WTC11 (cell line): ENCODE measurements around the gene SWAP70. TPM values are rescaled to one million over a fixed set of nuclear protein-coding genes. Genes with fewer than 3 reads are reported as not detected.

Source experiments
- ATAC-seq: fragments of 200-7000 bp; cut with Tn5 transposase; 2 replicates; pipeline ENCODE4 v1.10.0; 2021; ENCODE audit warnings: mild to moderate bottlenecking, moderate library complexity
- CTCF ChIA-PET: fragments of 300-600 bp; sonication (Branson Sonifier 250); formaldehyde crosslinking; loops from one replicate; lab custom pipeline; 2021; ENCODE audit warnings: antibody characterized with exemption; lab: Charles Lee
- POLR2A ChIA-PET: fragments of 350-600 bp; sonication (Branson Sonifier 250); formaldehyde crosslinking; loops from one replicate; lab custom pipeline; 2021; ENCODE audit warnings: antibody characterized with exemption; lab: Charles Lee
- DNase-seq: peaks from one replicate; pipeline ENCODE4 v3.0.0; 2021; ENCODE audit warnings: low spot score
- H3K27ac Mint-ChIP-seq: 2 replicates; pipeline ENCODE4 v1.8.0; 2021; ENCODE audit warnings: mixed read lengths
- H3K27me3 Mint-ChIP-seq: 2 replicates; pipeline ENCODE4 v1.8.0; 2021; ENCODE audit warnings: low read depth, mild to moderate bottlenecking, moderate library complexity, mixed read lengths
- H3K36me3 Mint-ChIP-seq: 2 replicates; pipeline ENCODE4 v1.8.0; 2021; ENCODE audit warnings: mixed read lengths
- H3K4me1 Mint-ChIP-seq: 2 replicates; pipeline ENCODE4 v1.8.0; 2022; ENCODE audit warnings: mixed read lengths
- H3K4me3 Mint-ChIP-seq: 2 replicates; pipeline ENCODE4 v1.8.0; 2021; ENCODE audit warnings: mild to moderate bottlenecking, moderate library complexity, mixed read lengths
- H3K9me3 Mint-ChIP-seq: 2 replicates; pipeline ENCODE4 v1.8.0; 2021; ENCODE audit warnings: mixed read lengths
- CBFB ChIP-seq: sonication (generic); formaldehyde crosslinking; IDR thresholded peaks from 2 replicates; pipeline ENCODE4 v1.8.1; 2022; ENCODE audit warnings: mild to moderate bottlenecking, low read depth, missing genetic modification reagents
- CREB1 ChIP-seq: sonication (generic); formaldehyde crosslinking; IDR thresholded peaks from 2 replicates; pipeline ENCODE4 v1.8.0; 2023; ENCODE audit warnings: mild to moderate bottlenecking, missing genetic modification reagents
- CREM ChIP-seq: sonication (generic); formaldehyde crosslinking; IDR thresholded peaks from 2 replicates; pipeline ENCODE4 v1.8.1; 2022; ENCODE audit warnings: mild to moderate bottlenecking, missing genetic modification reagents, moderate library complexity
- EMX1 ChIP-seq: fragments of 250-450 bp; sonication (Bioruptor Pico); IDR thresholded peaks from 2 replicates; pipeline ENCODE4 v1.8.0; 2021; ENCODE audit warnings: mild to moderate bottlenecking
- ETV6 ChIP-seq: sonication (generic); formaldehyde crosslinking; IDR thresholded peaks from 2 replicates; pipeline ENCODE4 v1.8.1; 2022; ENCODE audit warnings: mild to moderate bottlenecking, missing genetic modification reagents
- FOXJ3 ChIP-seq: sonication (generic); formaldehyde crosslinking; IDR thresholded peaks from 2 replicates; pipeline ENCODE4 v1.9.0; 2021; ENCODE audit warnings: missing genetic modification reagents, mild to moderate bottlenecking, borderline replicate concordance
- FOXP1 ChIP-seq: sonication (generic); formaldehyde crosslinking; IDR thresholded peaks from 2 replicates; pipeline ENCODE4 v1.8.0; 2022; ENCODE audit warnings: missing genetic modification reagents, mild to moderate bottlenecking, moderate library complexity, borderline replicate concordance
- GRHL2 ChIP-seq: fragments of 250-450 bp; sonication (Bioruptor Pico); IDR thresholded peaks from 2 replicates; pipeline ENCODE4 v1.8.0; 2022; ENCODE audit warnings: mild to moderate bottlenecking, moderate library complexity; ENCODE audit not compliant: insufficient replicate concordance, severe bottlenecking
- GTF2I ChIP-seq: fragments of 250-450 bp; sonication (Bioruptor Pico); conservative IDR thresholded peaks from 2 replicates; pipeline ENCODE4 v1.4.0; 2021; ENCODE audit warnings: mild to moderate bottlenecking
- JUN ChIP-seq: sonication (generic); formaldehyde crosslinking; IDR thresholded peaks from 2 replicates; pipeline ENCODE4 v1.8.0; 2023; ENCODE audit warnings: mild to moderate bottlenecking, missing genetic modification reagents
- MXD4 ChIP-seq: fragments of 250-450 bp; sonication (Bioruptor Pico); IDR thresholded peaks from 2 replicates; pipeline ENCODE4 v1.8.0; 2021; ENCODE audit warnings: mild to moderate bottlenecking, moderate library complexity, borderline replicate concordance
- RORB ChIP-seq: fragments of 250-450 bp; sonication (Bioruptor Pico); IDR thresholded peaks from 2 replicates; pipeline ENCODE4 v1.9.0; 2021; ENCODE audit warnings: mild to moderate bottlenecking
- TCF7 ChIP-seq: sonication (generic); formaldehyde crosslinking; IDR thresholded peaks from 2 replicates; pipeline ENCODE4 v1.8.0; 2022; ENCODE audit warnings: mild to moderate bottlenecking, low read depth, missing genetic modification reagents, moderate library complexity
- ZNF396 ChIP-seq: fragments of 250-450 bp; sonication (Bioruptor Pico); IDR thresholded peaks from 2 replicates; pipeline ENCODE4 v1.8.0; 2021; ENCODE audit warnings: mild to moderate bottlenecking, moderate library complexity, borderline replicate concordance
- ZNF423 ChIP-seq: fragments of 250-450 bp; sonication (Bioruptor Pico); IDR thresholded peaks from 2 replicates; pipeline ENCODE4 v2.1.2; 2022; ENCODE audit warnings: mild to moderate bottlenecking, moderate library complexity
- total RNA-seq: library from RNA; stranded (reverse); gene quantifications from 3 replicates; pipeline ENCODE4 v1.2.3, GENCODE V29; 2021
- TF ChIP-seq, protein P1 (sequence below): sonication (generic); formaldehyde crosslinking; IDR thresholded peaks from 2 replicates; pipeline ENCODE4 v1.8.1; 2023; ENCODE audit warnings: mild to moderate bottlenecking, missing genetic modification reagents, borderline replicate concordance
- TF ChIP-seq, protein P2 (sequence below): sonication (generic); formaldehyde crosslinking; IDR thresholded peaks from 2 replicates; pipeline ENCODE4 v1.8.1; 2022; ENCODE audit warnings: mild to moderate bottlenecking, moderate library complexity, missing genetic modification reagents
- TF ChIP-seq, protein P3 (sequence below): fragments of 250-450 bp; sonication (Bioruptor Pico); IDR thresholded peaks from 2 replicates; pipeline ENCODE4 v1.9.0; 2021; ENCODE audit warnings: mild to moderate bottlenecking
- TF ChIP-seq, protein P4 (sequence below): fragments of 250-450 bp; sonication (Bioruptor Pico); IDR thresholded peaks from 2 replicates; pipeline ENCODE4 v1.9.0; 2021; ENCODE audit warnings: moderate library complexity, mild to moderate bottlenecking, inconsistent platforms, borderline replicate concordance
- TF ChIP-seq, protein P5 (sequence below): sonication (generic); formaldehyde crosslinking; IDR thresholded peaks from 2 replicates; pipeline ENCODE4 v1.8.1; 2022; ENCODE audit warnings: low read depth, missing genetic modification reagents, borderline replicate concordance

The SWAP70 gene
- total RNA-seq, 1 experiment from 2014 or later: 24.1 TPM

DNA sequence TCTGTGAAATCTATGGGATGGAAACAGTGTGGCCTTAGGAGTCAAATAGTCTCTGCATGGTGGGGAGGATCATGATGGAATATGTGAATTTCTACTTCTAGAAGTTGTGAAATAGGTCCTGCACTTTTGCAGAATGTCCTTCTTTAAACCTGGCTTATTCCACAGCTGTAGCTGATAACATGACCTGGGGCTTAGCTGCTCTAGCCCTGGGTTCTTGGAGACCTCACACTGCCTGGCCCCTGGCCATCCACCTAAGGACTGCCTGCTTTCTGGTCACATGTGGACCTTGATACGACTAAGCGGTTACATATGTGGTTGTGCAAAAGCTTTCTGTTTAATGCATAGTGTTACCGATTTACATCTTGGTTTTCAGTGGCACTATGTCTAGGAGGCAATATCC is 88.2 kb downstream of the SWAP70 start:
- no peaks in the 10 kb centered on the region for H3K9me3 Mint-ChIP-seq
- ChIA-PET POLR2A (no interaction called here), CTCF (no interaction called here)
- H3K36me3 Mint-ChIP-seq: peaks cover 28% of the 10 kb centered on the region
- H3K27ac Mint-ChIP-seq: no peak overlapping the region
- H3K4me3 Mint-ChIP-seq: no peak overlapping the region
- peaks cover 36% of the 10 kb centered on the region for H3K4me1 Mint-ChIP-seq
- DNase-seq: no peak
- no peak for ATAC-seq
- TF ChIP-seq FOXP1 (CRISPR knock-in tag) (no peak), ETV6 (CRISPR knock-in tag) (no peak), CBFB (no peak), ZNF423 (no peak), EMX1 (CRISPR knock-in tag) (no peak), ZNF396 (CRISPR knock-in tag) (no peak), RORB (no peak), FOXJ3 (CRISPR knock-in tag) (no peak), CREM (CRISPR knock-in tag) (no peak), GRHL2 (CRISPR knock-in tag) (no peak), GTF2I (CRISPR knock-in tag) (no peak), JUN (no peak), TCF7 (CRISPR knock-in tag) (no peak), CREB1 (CRISPR knock-in tag) (no peak)
- TF ChIP-seq, protein P1, sequence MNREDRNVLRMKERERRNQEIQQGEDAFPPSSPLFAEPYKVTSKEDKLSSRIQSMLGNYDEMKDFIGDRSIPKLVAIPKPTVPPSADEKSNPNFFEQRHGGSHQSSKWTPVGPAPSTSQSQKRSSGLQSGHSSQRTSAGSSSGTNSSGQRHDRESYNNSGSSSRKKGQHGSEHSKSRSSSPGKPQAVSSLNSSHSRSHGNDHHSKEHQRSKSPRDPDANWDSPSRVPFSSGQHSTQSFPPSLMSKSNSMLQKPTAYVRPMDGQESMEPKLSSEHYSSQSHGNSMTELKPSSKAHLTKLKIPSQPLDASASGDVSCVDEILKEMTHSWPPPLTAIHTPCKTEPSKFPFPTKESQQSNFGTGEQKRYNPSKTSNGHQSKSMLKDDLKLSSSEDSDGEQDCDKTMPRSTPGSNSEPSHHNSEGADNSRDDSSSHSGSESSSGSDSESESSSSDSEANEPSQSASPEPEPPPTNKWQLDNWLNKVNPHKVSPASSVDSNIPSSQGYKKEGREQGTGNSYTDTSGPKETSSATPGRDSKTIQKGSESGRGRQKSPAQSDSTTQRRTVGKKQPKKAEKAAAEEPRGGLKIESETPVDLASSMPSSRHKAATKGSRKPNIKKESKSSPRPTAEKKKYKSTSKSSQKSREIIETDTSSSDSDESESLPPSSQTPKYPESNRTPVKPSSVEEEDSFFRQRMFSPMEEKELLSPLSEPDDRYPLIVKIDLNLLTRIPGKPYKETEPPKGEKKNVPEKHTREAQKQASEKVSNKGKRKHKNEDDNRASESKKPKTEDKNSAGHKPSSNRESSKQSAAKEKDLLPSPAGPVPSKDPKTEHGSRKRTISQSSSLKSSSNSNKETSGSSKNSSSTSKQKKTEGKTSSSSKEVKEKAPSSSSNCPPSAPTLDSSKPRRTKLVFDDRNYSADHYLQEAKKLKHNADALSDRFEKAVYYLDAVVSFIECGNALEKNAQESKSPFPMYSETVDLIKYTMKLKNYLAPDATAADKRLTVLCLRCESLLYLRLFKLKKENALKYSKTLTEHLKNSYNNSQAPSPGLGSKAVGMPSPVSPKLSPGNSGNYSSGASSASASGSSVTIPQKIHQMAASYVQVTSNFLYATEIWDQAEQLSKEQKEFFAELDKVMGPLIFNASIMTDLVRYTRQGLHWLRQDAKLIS (CRISPR knock-in tag): no peak
- TF ChIP-seq, protein P2, sequence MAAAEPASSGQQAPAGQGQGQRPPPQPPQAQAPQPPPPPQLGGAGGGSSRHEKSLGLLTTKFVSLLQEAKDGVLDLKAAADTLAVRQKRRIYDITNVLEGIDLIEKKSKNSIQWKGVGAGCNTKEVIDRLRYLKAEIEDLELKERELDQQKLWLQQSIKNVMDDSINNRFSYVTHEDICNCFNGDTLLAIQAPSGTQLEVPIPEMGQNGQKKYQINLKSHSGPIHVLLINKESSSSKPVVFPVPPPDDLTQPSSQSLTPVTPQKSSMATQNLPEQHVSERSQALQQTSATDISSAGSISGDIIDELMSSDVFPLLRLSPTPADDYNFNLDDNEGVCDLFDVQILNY (CRISPR knock-in tag): no peak
- TF ChIP-seq, protein P3, sequence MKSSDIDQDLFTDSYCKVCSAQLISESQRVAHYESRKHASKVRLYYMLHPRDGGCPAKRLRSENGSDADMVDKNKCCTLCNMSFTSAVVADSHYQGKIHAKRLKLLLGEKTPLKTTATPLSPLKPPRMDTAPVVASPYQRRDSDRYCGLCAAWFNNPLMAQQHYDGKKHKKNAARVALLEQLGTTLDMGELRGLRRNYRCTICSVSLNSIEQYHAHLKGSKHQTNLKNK (CRISPR knock-in tag): no peak
- TF ChIP-seq, protein P4, sequence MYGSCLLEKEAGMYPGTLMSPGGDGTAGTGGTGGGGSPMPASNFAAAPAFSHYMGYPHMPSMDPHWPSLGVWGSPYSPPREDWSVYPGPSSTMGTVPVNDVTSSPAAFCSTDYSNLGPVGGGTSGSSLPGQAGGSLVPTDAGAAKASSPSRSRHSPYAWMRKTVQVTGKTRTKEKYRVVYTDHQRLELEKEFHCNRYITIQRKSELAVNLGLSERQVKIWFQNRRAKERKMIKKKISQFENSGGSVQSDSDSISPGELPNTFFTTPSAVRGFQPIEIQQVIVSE: no peak
- TF ChIP-seq, protein P5, sequence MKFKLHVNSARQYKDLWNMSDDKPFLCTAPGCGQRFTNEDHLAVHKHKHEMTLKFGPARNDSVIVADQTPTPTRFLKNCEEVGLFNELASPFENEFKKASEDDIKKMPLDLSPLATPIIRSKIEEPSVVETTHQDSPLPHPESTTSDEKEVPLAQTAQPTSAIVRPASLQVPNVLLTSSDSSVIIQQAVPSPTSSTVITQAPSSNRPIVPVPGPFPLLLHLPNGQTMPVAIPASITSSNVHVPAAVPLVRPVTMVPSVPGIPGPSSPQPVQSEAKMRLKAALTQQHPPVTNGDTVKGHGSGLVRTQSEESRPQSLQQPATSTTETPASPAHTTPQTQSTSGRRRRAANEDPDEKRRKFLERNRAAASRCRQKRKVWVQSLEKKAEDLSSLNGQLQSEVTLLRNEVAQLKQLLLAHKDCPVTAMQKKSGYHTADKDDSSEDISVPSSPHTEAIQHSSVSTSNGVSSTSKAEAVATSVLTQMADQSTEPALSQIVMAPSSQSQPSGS (CRISPR knock-in tag): no peak
- no peaks in the 10 kb centered on the region for H3K27me3 Mint-ChIP-seq

DNA sequence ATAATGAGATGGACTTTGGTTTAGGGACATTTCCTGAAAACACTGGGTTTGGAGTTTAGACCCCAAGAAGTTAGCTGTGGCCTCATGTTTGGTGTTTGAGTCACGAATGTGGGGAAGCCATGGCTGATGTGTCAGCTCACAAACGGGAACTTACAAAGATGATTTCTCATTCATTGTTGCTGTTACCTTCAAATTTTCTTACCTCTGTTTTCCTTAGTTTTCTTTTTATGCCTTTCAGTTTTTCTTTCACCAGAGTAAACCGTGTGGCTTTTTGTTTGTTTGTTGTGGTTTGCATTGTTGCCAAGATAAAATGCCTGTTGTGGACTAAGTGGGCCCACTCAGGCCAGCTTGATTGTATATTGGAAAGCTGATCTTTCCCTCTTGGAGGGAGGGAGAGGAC is 89.1 kb downstream of the SWAP70 start:
- ChIA-PET POLR2A (no interaction called here), CTCF (interaction anchor here (1.0 kb wide), 1 partner anchor 140 kb away, joined by 3 read pairs; no protein-coding TSS in a partner anchor)

More for the DNA sequence above, 89.1 kb downstream of the SWAP70 start:
- DNase-seq (no peak), ATAC-seq (no peak)
- Mint-ChIP-seq H3K27me3 (no peaks in the 10 kb centered on the region), H3K4me3 (no peak overlapping the region), H3K27ac (peak overlapping the region; percentile 62; the same call in 1 of the 2 replicates), H3K4me1 (peaks cover 35% of the 10 kb centered on the region), H3K36me3 (peaks cover 28% of the 10 kb centered on the region), H3K9me3 (no peaks in the 10 kb centered on the region)
- no peak for TF ChIP-seq MXD4
- TF ChIP-seq CBFB: no peak
